ENCODE results near the gene SORL1.
"Not testable (repeated sequence)": the region's sequence is repeated elsewhere in the genome, so short reads cannot be mapped to it uniquely, and the experiment has no call there.

SORL1 gene

GRCh38 chr11:121497176-121497998 is 45.3 kb downstream of the SORL1 start:
- in situ Hi-C loops (cut with MboI; ENCODE audit: low sequenced_read_pairs), result no loop called here

GRCh38 chr11:121499405-121499804 is 47.3 kb downstream of the SORL1 start:
- in situ Hi-C loops (cut with MboI; ENCODE audit: low sequenced_read_pairs), result no loop called here

- in situ Hi-C loops (cut with MboI; ENCODE audit: low sequenced_read_pairs), result no loop called here
These were observed 48.2 kb downstream of the SORL1 start for GRCh38 chr11:121500275-121500674.

GRCh38 chr11:121500717-121501116 is 48.6 kb downstream of the SORL1 start:
- in situ Hi-C loops (cut with MboI; ENCODE audit: low sequenced_read_pairs), result no loop called here

- in situ Hi-C loops (cut with MboI; ENCODE audit: low sequenced_read_pairs), result no loop called here
These were observed 50.9 kb downstream of the SORL1 start for GRCh38 chr11:121503051-121503450.

GRCh38 chr11:121506237-121506636 is 54.1 kb downstream of the SORL1 start:
- in situ Hi-C loops (cut with MboI; ENCODE audit: low sequenced_read_pairs), result not testable (repeated sequence)

- in situ Hi-C loops (cut with MboI; ENCODE audit: low sequenced_read_pairs), result no loop called here
These were observed 56.3 kb downstream of the SORL1 start for GRCh38 chr11:121508449-121508848.

- in situ Hi-C loops (cut with MboI; ENCODE audit: low sequenced_read_pairs), result no loop called here
These were observed 58.3 kb downstream of the SORL1 start for GRCh38 chr11:121510438-121510837.

GRCh38 chr11:121512468-121513465 is 60.7 kb downstream of the SORL1 start:
- in situ Hi-C loops (cut with MboI; ENCODE audit: low sequenced_read_pairs), result no loop called here

GRCh38 chr11:121513807-121514206 is 61.7 kb downstream of the SORL1 start:
- in situ Hi-C loops (cut with MboI; ENCODE audit: low sequenced_read_pairs), result no loop called here

- in situ Hi-C loops (cut with MboI; ENCODE audit: low sequenced_read_pairs), result no loop called here
These were observed 62.6 kb downstream of the SORL1 start for GRCh38 chr11:121514432-121515334.

- in situ Hi-C loops (cut with MboI; ENCODE audit: low sequenced_read_pairs), result no loop called here
These were observed 63.2 kb downstream of the SORL1 start for GRCh38 chr11:121515335-121515671.

GRCh38 chr11:121517996-121518395 is 65.9 kb downstream of the SORL1 start:
- in situ Hi-C loops (cut with MboI; ENCODE audit: low sequenced_read_pairs), result no loop called here

- in situ Hi-C loops (cut with MboI; ENCODE audit: low sequenced_read_pairs), result no loop called here
These were observed 68.4 kb downstream of the SORL1 start for GRCh38 chr11:121520243-121521144.

GRCh38 chr11:121521145-121522042 is 69.3 kb downstream of the SORL1 start:
- in situ Hi-C loops (cut with MboI; ENCODE audit: low sequenced_read_pairs), result no loop called here

- in situ Hi-C loops (cut with MboI; ENCODE audit: low sequenced_read_pairs), result no loop called here
These were observed 70.2 kb downstream of the SORL1 start for GRCh38 chr11:121522043-121522941.

- in situ Hi-C loops (cut with MboI; ENCODE audit: low sequenced_read_pairs), result no loop called here
These were observed 71.6 kb downstream of the SORL1 start for GRCh38 chr11:121523581-121524232.
